ENCODE results near the gene PRR36. TPM values are rescaled to one million over a fixed set of nuclear protein-coding genes. Genes with fewer than 3 reads are reported as not detected.

Gene PRR36
- total RNA-seq, 1 experiment from 2014 or later = 21.9 TPM

DNA sequence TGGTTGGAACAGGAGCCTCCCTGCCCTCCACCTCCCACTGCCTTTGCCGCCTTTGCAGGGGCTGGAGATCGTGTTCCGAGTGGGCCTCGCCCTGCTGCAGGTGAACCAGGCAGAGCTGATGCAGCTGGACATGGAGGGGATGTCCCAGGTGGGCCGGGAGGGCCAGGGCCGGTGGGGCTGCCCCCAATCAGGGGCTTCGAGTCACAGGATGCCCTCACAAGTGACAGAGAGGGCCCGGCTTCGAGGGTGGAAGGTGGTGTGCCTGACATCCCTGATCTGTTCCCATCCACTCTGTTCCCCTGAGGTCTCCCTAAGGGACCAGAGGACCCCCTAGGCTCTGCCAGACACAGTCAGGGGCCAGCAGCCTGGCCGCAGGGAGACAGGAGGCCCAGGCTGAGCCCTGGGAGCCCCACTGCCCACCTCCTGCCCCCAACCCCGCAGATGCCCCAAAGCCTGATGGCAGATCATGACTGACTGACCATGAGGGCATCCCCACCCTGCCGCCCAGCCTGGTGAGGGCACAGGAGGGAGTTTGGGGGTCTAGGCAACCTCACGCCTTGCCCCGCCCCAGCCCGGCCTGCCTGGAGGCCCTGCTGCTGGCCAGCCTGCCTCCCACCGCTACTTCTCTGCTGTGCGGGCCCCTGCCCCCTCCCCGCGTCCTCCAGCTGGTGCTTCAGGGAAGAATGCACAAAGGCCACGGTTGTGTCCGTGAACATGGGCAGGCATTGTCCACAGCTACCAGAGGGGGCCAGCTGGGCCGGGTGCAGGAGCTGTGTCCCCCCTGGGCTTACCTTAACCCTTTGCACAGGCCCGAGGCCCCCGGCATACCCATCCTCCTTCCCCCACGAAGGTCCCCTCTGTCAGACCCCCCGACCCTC, 22.3 kb downstream of the PRR36 start (continued):
- TF ChIP-seq, protein P1, sequence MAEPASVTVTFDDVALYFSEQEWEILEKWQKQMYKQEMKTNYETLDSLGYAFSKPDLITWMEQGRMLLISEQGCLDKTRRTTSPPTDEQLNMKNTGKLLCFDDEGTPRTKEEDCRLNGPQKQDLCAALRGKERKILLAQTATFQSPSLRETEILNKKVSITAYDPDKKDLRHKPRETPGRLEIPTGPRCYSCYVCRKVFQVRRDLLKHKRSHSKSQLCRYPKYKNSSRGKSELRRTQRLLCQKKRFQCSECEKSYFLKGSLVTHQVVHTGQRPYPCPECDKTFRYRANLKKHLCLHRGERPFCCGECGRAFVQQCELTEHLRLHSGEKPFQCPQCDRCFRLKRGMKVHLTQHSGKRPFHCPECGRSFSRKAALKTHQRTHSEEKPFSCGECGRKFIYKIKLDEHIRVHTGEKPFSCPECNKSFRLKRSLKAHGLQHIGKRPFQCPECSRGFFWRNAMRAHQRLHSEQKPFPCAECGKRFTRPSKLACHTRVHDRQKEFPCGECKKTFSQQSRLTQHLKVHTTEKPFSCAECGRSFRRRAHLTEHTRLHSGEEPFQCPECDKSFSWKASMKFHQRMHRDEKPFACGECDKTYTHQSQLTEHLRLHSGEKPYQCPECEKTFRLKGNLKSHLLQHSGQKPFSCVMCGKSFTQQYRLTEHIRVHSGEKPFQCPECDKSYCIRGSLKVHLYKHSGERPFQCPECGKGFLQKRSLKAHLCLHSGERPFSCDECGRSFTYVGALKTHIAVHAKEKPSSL (CRISPR knock-in tag; conservative IDR thresholded peaks at IDR 0.05) = no peak
- TF ChIP-seq GABPB1 (CRISPR knock-in tag; IDR thresholded peaks at IDR 0.05) (no peak), ATF3 (CRISPR knock-in tag; conservative IDR thresholded peaks at IDR 0.05) (no peak), FOXJ3 (CRISPR knock-in tag; IDR thresholded peaks at IDR 0.05; ENCODE audit: borderline replicate concordance) (no peak), GRHL2 (CRISPR knock-in tag; IDR thresholded peaks at IDR 0.05; ENCODE audit: insufficient replicate concordance, severe bottlenecking) (no peak), ESRRA (CRISPR knock-in tag; IDR thresholded peaks at IDR 0.05; ENCODE audit: borderline replicate concordance) (no peak), ARID4B (CRISPR knock-in tag; IDR thresholded peaks at IDR 0.05; ENCODE audit: borderline replicate concordance) (no peak), SMAD3 (CRISPR knock-in tag; IDR thresholded peaks at IDR 0.05; ENCODE audit: borderline replicate concordance) (no peak), USF2 (CRISPR knock-in tag; IDR thresholded peaks at IDR 0.05) (no peak)

- Mint-ChIP-seq H3K27ac (no peak overlapping the region), H3K4me3 (no peak overlapping the region), H3K9me3 (no peaks in the 10 kb centered on the region), H3K36me3 (no peaks in the 10 kb centered on the region), H3K4me1 (peaks cover 6% of the 10 kb centered on the region; the same call in 1 of the 2 replicates), H3K27me3 (ENCODE audit: low read depth) (peaks cover 23% of the 10 kb centered on the region)
- DNase-seq (ENCODE audit: low spot score) (no peak), ATAC-seq (no peak)
- ChIA-PET CTCF (interaction anchor here (0.6 to 3.3 kb wide), 3 partner anchors 11 to 345 kb away, joined by 3 to 45 read pairs (median 3); partner anchors contain the start of gene TRAPPC5), POLR2A (no interaction called here)
- no peak for TF ChIP-seq GABPB1 (CRISPR knock-in tag; IDR thresholded peaks at IDR 0.05)
- TF ChIP-seq ZSCAN18 (CRISPR knock-in tag; IDR thresholded peaks at IDR 0.05) = no peak
- no peak for TF ChIP-seq PRDM15 (CRISPR knock-in tag; IDR thresholded peaks at IDR 0.05)
- TF ChIP-seq TEAD1 (CRISPR knock-in tag; IDR thresholded peaks at IDR 0.05) = no peak
- no peak for TF ChIP-seq JAZF1 (CRISPR knock-in tag; IDR thresholded peaks at IDR 0.05)
- no peak for TF ChIP-seq FOXP1 (CRISPR knock-in tag; IDR thresholded peaks at IDR 0.05; ENCODE audit: borderline replicate concordance)
- no peak for TF ChIP-seq TEAD4 (CRISPR knock-in tag; IDR thresholded peaks at IDR 0.05)
- TF ChIP-seq, protein P2, sequence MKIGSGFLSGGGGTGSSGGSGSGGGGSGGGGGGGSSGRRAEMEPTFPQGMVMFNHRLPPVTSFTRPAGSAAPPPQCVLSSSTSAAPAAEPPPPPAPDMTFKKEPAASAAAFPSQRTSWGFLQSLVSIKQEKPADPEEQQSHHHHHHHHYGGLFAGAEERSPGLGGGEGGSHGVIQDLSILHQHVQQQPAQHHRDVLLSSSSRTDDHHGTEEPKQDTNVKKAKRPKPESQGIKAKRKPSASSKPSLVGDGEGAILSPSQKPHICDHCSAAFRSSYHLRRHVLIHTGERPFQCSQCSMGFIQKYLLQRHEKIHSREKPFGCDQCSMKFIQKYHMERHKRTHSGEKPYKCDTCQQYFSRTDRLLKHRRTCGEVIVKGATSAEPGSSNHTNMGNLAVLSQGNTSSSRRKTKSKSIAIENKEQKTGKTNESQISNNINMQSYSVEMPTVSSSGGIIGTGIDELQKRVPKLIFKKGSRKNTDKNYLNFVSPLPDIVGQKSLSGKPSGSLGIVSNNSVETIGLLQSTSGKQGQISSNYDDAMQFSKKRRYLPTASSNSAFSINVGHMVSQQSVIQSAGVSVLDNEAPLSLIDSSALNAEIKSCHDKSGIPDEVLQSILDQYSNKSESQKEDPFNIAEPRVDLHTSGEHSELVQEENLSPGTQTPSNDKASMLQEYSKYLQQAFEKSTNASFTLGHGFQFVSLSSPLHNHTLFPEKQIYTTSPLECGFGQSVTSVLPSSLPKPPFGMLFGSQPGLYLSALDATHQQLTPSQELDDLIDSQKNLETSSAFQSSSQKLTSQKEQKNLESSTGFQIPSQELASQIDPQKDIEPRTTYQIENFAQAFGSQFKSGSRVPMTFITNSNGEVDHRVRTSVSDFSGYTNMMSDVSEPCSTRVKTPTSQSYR (CRISPR knock-in tag; IDR thresholded peaks at IDR 0.05) = no peak
- no peak for TF ChIP-seq CREM (CRISPR knock-in tag; IDR thresholded peaks at IDR 0.05)
Measured at GRCh38 chr19:7850945-7851622, 23.1 kb downstream of the PRR36 start.
